Smooth muscle cell of the brain vasculature (primary cell): ENCODE data around the gene PLOD1.
"Not testable (repeated sequence)": the region's sequence is repeated elsewhere in the genome, so short reads cannot be mapped to it uniquely, and the experiment has no call there.

Experiments
- DNase-seq: peaks from one replicate; pipeline ENCODE4 v3.0.0-alpha.2; 2012; ENCODE audit warnings: low read depth, low spot score

Gene PLOD1

DNA sequence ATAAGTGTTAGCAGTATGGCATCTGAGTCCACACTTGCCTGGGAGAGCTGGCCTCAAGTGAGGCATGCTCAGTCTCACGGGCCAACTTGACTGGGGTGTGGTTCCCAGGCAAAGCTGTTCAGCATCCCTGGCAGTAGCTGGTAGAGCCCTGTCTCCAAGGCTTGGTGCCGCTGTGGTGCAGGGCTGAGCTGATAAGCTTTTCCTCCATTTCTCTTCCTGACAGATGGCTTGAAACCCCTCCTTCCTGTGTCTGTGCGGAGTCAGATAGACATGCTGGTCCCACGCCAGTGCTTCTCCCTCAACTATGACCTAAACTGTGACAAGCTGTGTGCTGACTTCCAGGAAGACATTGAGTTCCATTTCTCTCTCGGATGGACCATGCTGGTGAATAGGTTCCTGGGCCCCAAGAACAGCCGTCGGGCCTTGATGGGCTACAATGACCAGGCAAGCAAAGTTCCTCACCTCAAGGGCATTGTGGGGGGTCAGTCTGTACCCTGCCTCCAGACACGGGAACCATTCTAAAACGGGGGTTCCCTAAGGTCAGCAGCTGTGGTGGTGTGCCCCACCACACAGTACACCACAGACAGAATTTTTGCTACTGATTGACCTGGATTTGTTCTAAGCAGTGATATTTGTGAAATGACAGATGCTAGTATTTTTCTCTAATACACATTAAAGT is 71.1 kb downstream of the PLOD1 start:
- no peak for DNase-seq

DNA sequence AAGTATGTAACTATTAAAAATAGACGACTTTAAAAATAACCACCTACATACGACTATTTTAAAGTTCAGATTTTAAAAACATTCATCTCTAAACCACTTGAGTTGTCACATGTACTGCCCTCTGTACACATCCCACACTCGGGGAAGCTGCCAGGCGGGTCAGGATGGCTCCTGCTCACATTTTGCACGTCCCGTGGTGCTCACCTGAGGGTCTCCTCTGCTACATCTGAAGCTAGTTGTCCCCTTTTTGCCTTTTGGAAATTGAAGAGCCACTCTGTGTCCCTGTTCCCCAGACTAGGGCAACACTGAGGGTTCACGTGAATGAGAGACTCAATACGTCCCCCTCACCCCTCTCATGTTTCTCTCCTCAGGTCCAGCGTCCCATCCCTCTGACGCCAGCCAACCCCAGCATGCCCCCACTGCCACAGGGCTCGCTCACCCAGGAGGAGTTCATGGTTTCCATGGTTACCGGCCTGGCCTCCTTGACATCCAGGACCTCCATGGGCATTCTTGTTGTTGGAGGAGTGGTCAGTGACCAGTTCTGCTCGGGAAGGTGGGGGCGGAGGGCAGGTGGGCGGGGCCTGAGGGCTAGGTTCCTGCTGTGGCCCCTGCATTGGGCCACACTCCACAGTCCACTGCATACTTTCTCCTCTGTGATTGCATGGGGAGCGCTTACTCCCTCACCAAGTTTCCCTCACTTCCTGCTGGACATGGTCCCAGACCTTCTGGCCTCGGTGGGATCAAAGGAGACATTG is 71.8 kb downstream of the PLOD1 start:
- no peak for DNase-seq

DNA sequence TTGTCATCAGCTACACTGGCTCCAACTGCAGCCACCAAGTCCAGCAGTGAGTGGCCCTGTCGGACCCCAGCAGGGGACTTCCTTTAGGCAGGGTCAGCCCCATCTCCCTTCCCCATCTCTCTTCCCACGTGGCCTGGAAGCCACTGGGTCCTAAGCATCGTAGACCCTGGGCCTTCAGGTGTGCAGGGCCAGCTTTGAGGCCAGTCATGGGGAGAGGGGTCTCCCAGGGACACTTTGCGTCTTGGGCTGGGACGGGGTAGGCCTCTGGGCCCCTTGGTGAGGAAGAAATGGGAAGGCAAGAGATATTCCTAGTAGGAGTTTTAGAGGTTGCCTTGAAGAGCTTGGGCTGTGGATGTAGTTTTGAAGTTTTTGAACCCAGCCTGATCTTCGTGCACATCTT is 72.7 kb downstream of the PLOD1 start:
- DNase-seq: no peak

DNA sequence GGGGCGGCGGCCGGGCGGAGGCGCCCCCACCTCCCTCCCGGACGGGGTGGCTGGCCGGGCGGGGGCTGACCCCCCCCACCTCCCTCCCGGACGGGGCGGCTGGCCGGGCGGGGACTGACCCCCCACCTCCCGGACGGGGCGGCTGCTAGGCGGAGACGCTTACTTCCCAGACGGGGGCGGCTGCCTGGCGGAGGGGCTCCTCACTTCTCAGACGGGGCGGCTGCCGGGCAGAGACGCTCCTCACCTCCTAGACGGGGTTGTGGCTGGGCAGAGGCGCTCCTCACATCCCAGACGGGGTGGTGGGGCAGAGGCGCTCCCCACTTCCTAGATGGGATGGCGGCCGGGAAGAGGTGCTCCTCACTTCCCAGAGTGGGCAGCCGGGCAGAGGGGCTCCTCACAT is 73.8 kb downstream of the PLOD1 start:
- DNase-seq: not testable (repeated sequence)

DNA sequence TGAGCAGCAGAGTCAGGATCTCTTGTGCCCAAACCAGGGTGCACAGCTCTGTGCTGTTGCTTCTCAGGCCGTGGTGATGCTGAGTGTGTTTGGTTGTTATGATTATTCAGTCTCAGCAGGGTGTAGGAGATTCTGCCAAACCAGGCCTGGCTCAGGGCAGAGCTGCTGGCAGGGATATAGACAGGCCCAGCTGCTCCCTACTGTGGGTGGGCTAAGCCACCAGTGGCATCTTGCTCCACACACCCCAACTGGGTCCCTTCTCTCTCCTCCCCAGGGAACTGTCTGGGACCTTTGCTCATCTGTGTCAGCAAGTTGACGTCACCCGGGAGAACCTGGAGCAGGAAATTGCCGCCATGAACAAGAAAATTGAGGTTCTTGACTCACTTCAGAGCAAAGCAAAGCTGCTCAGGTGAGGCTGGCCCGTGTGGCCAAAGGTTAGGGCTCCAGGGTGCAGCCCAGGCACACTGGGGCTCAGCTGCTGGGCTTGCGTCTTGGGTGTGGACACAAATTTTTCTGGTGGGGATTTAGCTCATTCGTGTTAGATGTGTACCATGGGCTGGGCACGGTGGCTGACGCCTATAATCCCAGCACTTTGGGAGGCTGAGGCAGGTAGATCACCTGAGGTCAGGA is 74.9 kb downstream of the PLOD1 start:
- no peak for DNase-seq

DNA sequence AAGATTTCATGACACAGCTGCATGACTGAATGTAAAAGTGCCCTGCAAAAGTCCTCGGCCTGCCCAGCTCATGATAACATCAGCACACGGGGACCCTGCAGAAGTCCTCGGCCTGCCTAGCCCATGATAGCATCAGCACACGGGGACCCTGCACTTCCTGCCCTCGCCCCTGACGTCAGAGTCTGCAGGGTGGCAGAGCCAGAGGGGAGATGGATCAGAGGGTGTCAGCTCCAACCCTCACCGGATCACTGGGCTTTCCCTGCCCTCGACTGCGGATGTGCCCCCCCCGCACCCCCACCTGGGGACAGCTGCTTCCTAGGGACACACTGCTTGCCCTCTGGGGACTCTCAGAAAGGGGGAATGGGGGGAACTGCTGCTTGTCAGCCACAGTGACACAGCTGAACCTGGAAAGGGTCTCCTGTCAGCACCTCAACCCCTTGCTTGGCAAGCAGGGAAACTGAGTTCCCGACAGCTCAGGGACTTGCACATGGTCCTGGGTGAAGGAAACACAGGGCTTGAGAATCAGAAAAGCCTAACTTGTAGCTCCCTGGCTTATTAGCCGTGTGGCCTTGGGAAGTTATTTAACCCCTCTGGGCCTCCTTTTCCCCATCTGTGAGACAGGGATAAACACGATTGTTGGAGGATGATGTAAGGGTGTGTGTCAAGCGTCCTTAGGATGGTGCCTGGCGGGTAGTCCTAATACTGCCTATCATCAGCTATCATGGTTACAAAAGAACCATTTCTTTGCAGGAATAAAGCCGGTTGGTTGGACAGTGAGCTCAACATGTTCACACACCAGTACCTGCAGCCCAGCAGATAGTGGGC is 76.4 kb downstream of the PLOD1 start:
- DNase-seq: no peak

DNA sequence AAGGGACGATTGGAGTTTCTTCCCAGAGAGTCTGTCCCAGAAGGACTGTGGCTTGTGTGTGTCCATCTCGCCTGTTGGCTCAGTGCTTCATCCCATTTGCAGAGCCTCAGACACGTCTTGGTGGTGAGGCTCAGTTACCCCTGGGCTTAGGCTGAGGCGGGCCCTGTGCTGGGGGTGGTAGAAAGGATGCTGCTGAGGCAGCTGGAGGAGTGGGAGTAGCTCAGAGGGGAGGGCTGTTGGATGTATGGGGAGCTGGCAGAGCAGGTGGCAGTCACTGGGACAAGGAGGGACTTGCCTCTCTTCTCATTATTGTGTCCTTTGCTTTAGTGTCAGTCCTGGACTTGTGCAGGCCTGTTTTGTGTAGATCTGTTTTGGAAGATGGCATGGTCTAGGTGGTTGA is 77.5 kb downstream of the PLOD1 start:
- no peak for DNase-seq

DNA sequence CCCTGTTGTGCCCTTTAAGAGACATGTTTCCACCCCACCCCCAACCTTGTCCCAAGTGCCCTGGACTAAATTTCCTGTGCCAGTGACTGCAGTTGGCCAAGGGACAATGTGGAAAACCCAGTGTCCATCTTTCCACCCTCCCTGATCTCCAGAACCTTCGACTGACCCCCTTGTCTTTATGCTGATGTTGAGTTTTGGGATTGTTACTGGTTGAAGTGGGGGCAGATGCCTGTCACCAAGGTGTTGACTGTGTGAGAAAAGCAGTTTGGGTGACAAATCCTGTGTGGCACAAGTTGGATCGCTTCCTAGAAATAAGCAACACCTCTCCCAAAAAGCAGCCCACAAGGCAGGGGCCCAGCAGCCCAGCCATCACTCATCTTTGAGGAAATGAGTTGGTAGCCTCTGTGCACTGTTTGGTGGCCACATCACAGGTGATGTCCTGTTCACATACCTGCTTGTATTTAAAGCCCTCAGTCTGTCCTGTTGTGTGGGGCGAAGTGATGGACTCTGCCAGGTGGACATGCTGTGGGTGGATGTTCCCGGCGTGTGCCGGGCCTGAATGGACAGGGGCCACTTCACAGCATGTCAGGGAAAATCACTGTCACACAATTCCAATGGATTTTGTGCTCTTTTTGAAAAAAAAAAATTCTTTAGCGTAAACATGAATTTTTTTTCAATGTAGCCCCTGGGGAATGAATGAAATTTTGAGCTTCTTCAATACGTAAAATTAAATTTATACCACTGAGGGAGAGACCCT is 78.2 kb downstream of the PLOD1 start:
- no peak for DNase-seq

DNA sequence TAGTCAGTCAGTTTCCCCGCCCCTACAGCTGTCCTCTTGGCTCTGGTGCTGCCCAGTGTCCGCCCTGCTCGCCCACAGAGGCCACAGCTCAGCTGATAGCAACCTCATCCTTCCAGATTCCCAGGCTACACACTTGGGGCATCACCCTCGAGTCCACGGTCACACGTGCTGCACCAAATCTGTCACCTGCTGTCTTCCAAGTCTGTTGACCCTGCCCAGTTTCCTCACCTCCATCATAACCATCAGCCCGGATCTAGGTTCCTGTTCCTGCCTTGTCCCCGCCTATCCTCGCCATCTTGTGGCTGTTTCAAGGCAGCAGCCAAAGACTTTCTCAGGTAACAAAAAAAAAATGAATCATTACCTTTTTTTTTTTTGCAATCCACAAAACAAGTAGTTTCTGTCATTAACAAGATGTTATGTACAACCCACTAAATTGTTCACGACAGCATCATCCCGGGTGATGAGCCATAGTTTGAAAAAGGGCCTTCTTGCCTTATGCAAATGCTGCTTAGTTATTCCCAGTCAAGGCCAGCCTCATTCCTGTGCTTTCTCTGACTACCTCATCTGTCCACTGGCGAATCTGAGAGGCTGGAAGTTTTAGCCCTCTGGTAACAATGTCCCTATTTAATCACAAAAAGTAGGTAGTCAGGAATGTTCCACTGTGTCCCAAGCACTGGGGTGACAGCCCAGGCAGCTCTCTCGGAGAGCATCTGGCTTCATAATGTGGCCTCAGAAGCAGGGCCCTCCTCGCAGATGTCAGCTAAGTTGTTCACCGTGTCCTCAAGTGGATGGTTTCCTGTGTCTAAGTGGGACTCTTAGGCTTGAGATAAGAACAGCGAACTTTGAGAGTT is 79.8 kb downstream of the PLOD1 start:
- DNase-seq: no peak

DNA sequence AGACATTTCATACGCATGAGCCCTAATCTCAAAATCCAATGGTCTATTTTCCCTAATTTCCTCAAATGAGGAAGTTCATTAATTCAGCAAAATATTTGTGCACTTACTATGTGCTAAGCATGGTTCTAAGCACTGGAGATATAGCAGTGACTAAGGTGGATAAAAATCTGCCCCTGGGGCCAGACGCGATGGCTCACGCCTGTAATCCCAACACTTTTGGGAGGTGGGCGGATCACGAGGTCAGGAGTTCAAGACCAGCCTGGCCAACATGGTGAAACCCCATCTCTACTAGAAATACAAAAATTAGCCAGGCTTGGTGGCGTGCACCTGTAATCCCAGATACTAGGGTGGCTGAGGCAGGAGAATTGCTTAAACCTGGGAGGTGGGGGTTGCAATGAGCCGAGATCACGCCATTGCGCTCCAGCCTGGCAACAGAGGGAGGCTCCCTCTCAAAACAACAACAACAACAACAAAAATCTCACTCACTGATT is 80.5 kb downstream of the PLOD1 start:
- no peak for DNase-seq

DNA sequence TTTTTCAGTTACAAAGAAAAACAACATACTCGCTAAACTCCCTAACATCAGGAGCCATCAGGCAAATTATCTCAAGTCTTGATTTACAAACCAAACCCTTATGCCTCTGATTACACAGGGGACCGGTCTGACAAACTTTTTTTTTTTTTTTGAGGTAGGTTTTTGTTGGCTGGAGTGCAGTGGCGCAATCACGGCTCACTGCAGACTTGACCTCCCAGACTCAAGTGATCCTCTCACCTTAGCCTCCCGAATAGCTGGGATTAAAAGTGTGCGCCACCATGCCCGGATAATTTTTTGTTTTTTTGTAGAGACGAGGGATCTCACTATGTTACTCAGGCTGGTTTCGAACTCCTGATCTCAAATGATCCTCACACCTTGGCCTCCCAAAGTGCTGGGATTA is 81.0 kb downstream of the PLOD1 start:
- DNase-seq: no peak

DNA sequence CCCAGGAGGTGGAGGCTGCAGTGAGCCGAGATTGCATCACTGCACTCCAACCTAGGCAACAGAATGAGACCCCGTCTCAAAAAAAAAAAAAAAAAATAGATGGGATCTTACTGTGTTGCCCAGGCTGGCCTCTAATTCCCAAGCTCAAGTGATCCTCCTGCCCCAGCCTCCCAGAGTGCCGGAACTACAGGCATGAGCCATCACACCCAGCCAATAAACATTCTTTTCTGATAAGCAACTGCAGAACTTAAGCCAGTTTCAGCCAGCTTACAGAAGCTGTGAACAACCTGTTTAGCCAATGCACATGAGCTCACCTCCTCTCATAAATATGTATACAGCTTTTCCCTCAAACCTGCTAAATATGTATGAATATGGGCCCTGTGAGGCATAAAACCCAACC is 81.7 kb downstream of the PLOD1 start:
- no peak for DNase-seq

DNA sequence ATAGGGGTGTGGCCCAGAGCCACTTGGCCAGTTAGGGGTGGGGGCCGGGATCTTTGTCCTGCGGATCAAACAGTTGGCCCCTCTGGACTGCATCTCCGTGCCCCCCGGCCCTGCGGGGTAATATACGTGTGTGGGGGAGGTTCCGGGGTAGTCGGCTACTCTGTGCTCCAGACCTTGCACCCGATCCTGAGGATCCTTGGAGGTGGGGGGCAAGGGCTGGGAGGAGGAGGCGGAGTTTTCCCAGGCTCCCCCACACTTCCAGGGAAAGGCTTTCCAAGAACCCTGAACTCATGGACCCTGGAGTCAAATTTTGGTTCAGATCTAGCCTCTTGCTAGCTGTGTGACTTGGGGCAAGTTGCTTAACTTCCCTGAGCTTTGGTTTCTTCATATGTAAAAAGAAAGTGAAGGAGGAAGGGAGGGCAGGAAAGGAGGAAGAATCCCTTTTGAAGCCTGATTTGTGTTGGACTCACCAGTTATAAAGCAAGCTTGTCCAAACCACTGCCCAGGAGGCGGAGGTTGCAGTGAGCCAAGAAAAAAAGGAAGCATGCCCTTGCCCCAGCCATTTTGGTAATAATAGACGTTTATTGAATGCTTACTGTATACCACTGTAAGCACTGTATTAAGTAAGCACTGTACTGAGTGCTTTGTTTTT is 85.5 kb downstream of the PLOD1 start:
- DNase-seq: no peak

DNA sequence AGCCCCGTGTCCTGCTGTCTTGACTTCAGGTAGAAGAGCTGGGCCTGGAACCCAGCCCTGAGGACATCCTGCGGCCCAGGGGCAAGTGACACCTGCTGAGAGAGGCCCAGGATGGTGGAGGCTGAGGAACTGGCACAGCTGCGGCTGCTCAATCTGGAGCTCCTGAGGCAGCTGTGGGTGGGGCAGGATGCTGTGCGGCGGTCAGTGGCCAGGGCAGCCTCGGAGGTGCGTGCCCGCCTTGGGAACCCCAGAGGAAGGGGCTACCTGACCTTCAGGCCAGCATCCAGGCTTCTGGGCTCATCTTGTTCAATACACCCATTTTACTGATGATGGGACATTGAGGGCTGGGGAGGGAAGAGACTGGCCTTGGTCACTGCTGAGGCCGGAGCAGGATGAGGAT is 87.1 kb downstream of the PLOD1 start:
- DNase-seq: no peak

DNA sequence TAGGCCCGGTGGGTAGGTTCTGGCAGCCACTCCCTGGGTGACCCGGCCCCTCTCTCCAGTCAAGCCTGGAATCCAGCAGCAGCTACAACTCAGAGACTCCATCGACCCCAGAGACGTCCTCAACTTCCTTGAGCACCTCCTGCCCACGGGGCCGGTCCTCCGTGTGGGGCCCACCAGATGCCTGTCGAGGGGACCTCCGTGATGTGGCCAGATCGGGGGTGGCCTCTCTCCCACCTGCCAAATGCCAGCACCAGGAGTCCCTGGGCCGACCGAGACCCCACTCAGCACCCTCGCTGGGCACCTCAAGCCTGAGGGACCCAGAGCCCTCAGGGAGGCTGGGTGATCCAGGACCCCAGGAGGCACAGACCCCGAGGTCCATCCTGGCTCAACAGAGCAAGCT is 87.5 kb downstream of the PLOD1 start:
- no peak for DNase-seq
